SK-N-SH treated with all-trans-retinoic acid at 6 μM for 48 hours (cell line): Measurements from ENCODE around the gene NUFIP1.

ENCODE experiments used
- ATAC-seq: fragments of 200-7000 bp; cut with Tn5 transposase; 3 replicates; pipeline ENCODE4 v1.9.1; 2020; ENCODE audit warnings: mild to moderate bottlenecking, moderate library complexity
- ARNTL ChIP-seq: fragments of 450-650 bp; formaldehyde crosslinking; IDR thresholded peaks from 2 replicates; pipeline ENCODE4 v1.5.0; 2020; ENCODE audit warnings: low read depth, mild to moderate bottlenecking, moderate library complexity, borderline replicate concordance
- BACH2 ChIP-seq: fragments of 250-450 bp; sonication (Bioruptor Pico); IDR thresholded peaks from 2 replicates; pipeline ENCODE4 v1.9.0; 2021; ENCODE audit warnings: mild to moderate bottlenecking, borderline replicate concordance
- CSDC2 ChIP-seq: fragments of 250-450 bp; sonication (Bioruptor Pico); IDR thresholded peaks from 2 replicates; pipeline ENCODE4 v1.5.0; 2020; ENCODE audit warnings: mild to moderate bottlenecking, moderate library complexity
- CSRNP3 ChIP-seq: fragments of 250-450 bp; sonication (Bioruptor Pico); IDR thresholded peaks from 2 replicates; pipeline ENCODE4 v1.5.1; 2021; ENCODE audit warnings: mild to moderate bottlenecking, moderate library complexity
- ESRRG ChIP-seq: fragments of 250-450 bp; sonication (Bioruptor Pico); IDR thresholded peaks from 2 replicates; pipeline ENCODE4 v1.6.1; 2021; ENCODE audit warnings: mild to moderate bottlenecking
- ISL1 ChIP-seq: fragments of 250-450 bp; sonication (Bioruptor Pico); IDR thresholded peaks from 2 replicates; pipeline ENCODE4 v2.1.2; 2022; ENCODE audit warnings: mild to moderate bottlenecking, moderate library complexity
- OSR1 ChIP-seq: fragments of 250-450 bp; sonication (Bioruptor Pico); IDR thresholded peaks from 2 replicates; pipeline ENCODE4 v1.8.0; 2022; ENCODE audit warnings: moderate library complexity, mild to moderate bottlenecking, inconsistent platforms
- POU6F1 ChIP-seq: fragments of 250-450 bp; sonication (Bioruptor Pico); IDR thresholded peaks from 2 replicates; pipeline ENCODE4 v1.8.0; 2021; ENCODE audit warnings: low read depth, mild to moderate bottlenecking, moderate library complexity, borderline replicate concordance
- PPARA ChIP-seq: fragments of 250-450 bp; sonication (Bioruptor Pico); IDR thresholded peaks from 2 replicates; pipeline ENCODE4 v1.5.0; 2020; ENCODE audit warnings: mild to moderate bottlenecking, borderline replicate concordance
- RARB ChIP-seq: fragments of 250-450 bp; sonication (Bioruptor Pico); IDR thresholded peaks from 2 replicates; pipeline ENCODE4 v1.8.0; 2021; ENCODE audit warnings: mild to moderate bottlenecking, moderate library complexity
- SNAI2 ChIP-seq: fragments of 250-450 bp; sonication (Bioruptor Pico); IDR thresholded peaks from 2 replicates; pipeline ENCODE4 v1.5.0; 2020; ENCODE audit warnings: mild to moderate bottlenecking, moderate library complexity
- TCF4 ChIP-seq: fragments of 250-450 bp; sonication (Bioruptor Pico); IDR thresholded peaks from 2 replicates; pipeline ENCODE4 v1.8.0; 2021; ENCODE audit warnings: mild to moderate bottlenecking, moderate library complexity, borderline replicate concordance
- TOX ChIP-seq: fragments of 250-450 bp; sonication (Bioruptor Pico); IDR thresholded peaks from 2 replicates; pipeline ENCODE4 v1.8.0; 2021; ENCODE audit warnings: mild to moderate bottlenecking, moderate library complexity, borderline replicate concordance
- ZC3H10 ChIP-seq: fragments of 250-450 bp; sonication (Bioruptor Pico); IDR thresholded peaks from 2 replicates; pipeline ENCODE4 v1.5.1; 2021; ENCODE audit warnings: mild to moderate bottlenecking, moderate library complexity
- ZFP3 ChIP-seq: fragments of 250-450 bp; sonication (Bioruptor Pico); IDR thresholded peaks from 2 replicates; pipeline ENCODE4 v1.5.0; 2020; ENCODE audit warnings: mild to moderate bottlenecking, moderate library complexity
- ZFP30 ChIP-seq: fragments of 450-650 bp; formaldehyde crosslinking; IDR thresholded peaks from 2 replicates; pipeline ENCODE4 v1.5.0; 2022; ENCODE audit warnings: mild to moderate bottlenecking, moderate library complexity
- ZNF565 ChIP-seq: fragments of 450-650 bp; formaldehyde crosslinking; conservative IDR thresholded peaks from 2 replicates; pipeline ENCODE4 v1.5.0; 2020; ENCODE audit warnings: low read depth, mild to moderate bottlenecking, moderate library complexity
- ZNF70 ChIP-seq: fragments of 450-650 bp; formaldehyde crosslinking; IDR thresholded peaks from 2 replicates; pipeline ENCODE4 v1.5.0; 2020; ENCODE audit warnings: mild to moderate bottlenecking, moderate library complexity
- TF ChIP-seq, protein P1 (sequence below): fragments of 250-450 bp; sonication (Bioruptor Pico); IDR thresholded peaks from 2 replicates; pipeline ENCODE4 v1.5.1; 2020; ENCODE audit warnings: low read depth, mild to moderate bottlenecking, moderate library complexity

NUFIP1 gene

DNA sequence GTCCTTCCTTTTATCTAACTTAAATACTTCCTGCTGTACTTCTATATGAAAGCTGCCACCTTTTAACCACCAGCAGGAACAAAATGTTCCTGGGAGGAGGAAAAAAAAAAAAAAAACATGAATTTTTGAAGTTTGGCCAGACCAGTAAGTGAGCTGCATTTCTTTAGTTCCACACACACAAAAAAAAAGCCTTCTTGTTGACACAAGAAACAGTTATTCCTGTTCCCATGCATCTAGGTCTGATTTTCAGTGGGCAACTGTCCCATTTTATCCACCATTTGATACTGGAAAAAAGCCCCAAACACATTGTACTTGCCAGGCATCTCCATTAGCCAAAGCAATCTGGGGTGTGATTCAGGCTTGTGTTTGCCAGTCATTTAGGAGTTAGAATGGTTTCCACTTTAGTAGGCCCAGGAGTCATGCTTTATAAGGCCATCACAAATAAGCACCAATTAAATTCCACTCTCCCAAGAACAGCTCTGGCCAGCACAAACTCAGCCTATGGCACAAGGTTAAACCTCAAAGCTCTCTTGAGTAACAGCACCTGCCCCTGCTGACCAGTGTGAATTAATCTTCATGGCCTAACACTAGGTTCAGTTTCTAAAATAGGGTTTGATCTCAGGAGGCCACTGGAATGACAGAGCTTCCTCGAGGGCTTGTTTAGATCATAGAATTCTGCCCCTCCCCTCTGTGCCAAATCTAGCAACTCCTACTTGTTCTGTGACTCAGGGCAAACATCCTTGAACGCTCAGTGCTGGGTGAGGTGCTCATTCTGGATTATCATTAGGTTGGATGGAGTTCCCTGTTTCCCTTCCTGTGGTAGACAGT lies 67.1 kb downstream of the NUFIP1 start:
- TF ChIP-seq ZFP30 (no peak), ZC3H10 (no peak), ZNF565 (CRISPR knock-in tag) (no peak), SNAI2 (CRISPR knock-in tag) (no peak), ZFP3 (CRISPR knock-in tag) (no peak), ESRRG (CRISPR knock-in tag) (no peak), TOX (CRISPR knock-in tag) (no peak), ISL1 (CRISPR knock-in tag) (no peak), BACH2 (no peak), CSDC2 (CRISPR knock-in tag) (no peak), RARB (CRISPR knock-in tag) (no peak), PPARA (CRISPR knock-in tag) (no peak), OSR1 (CRISPR knock-in tag) (no peak)
- TF ChIP-seq, protein P1, sequence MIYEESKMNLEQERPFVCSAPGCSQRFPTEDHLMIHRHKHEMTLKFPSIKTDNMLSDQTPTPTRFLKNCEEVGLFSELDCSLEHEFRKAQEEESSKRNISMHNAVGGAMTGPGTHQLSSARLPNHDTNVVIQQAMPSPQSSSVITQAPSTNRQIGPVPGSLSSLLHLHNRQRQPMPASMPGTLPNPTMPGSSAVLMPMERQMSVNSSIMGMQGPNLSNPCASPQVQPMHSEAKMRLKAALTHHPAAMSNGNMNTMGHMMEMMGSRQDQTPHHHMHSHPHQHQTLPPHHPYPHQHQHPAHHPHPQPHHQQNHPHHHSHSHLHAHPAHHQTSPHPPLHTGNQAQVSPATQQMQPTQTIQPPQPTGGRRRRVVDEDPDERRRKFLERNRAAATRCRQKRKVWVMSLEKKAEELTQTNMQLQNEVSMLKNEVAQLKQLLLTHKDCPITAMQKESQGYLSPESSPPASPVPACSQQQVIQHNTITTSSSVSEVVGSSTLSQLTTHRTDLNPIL: no peak
- no peak; the same call in 2 of the 3 replicates for ATAC-seq

DNA sequence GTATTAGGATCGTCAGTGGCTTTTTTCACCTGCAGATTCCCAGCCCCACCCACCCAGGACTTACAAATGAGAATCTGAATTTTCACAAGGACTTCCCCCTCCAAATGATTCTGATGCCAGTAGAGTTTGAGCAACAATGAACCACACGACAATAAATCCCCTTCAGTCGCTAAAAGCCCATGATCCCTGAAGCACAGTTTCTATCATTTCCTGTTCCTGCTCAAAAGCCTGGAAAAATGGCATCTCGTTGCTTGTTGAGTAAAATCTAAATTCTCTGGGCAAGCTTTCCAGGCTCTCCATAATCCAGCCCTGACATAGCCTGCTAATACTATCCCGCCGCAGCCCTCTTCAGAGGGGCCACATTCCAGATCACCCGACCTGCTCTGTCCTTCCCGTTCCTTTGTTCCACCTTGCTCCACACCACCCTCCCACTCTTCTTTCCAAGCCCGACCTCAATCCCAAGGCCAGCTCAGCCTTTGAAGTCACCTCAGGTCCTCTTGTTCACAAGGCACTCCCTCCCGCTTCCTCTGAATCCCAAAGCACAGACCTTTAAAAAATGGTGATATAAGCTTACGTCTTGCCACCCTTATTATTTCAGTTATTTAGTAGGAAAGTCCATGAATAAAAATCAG lies 67.9 kb downstream of the NUFIP1 start:
- no peak for ATAC-seq

GRCh38 chr13:44920013-44920412 lies 69.3 kb downstream of the NUFIP1 start:
- TF ChIP-seq TCF4 (CRISPR knock-in tag) (no peak), ARNTL (CRISPR knock-in tag) (no peak), ZFP3 (CRISPR knock-in tag) (no peak), SNAI2 (CRISPR knock-in tag) (no peak), ESRRG (CRISPR knock-in tag) (no peak), RARB (CRISPR knock-in tag) (no peak), ISL1 (CRISPR knock-in tag) (no peak)
- TF ChIP-seq, all 23 proteins: peak for 0
- ATAC-seq: no peak

More for the DNA sequence above, 67.9 kb downstream of the NUFIP1 start:
- TF ChIP-seq TOX (CRISPR knock-in tag) (no peak), PPARA (CRISPR knock-in tag) (no peak), ZFP30 (no peak), RARB (CRISPR knock-in tag) (no peak), BACH2 (no peak), ZFP3 (CRISPR knock-in tag) (no peak), OSR1 (CRISPR knock-in tag) (no peak)

DNA sequence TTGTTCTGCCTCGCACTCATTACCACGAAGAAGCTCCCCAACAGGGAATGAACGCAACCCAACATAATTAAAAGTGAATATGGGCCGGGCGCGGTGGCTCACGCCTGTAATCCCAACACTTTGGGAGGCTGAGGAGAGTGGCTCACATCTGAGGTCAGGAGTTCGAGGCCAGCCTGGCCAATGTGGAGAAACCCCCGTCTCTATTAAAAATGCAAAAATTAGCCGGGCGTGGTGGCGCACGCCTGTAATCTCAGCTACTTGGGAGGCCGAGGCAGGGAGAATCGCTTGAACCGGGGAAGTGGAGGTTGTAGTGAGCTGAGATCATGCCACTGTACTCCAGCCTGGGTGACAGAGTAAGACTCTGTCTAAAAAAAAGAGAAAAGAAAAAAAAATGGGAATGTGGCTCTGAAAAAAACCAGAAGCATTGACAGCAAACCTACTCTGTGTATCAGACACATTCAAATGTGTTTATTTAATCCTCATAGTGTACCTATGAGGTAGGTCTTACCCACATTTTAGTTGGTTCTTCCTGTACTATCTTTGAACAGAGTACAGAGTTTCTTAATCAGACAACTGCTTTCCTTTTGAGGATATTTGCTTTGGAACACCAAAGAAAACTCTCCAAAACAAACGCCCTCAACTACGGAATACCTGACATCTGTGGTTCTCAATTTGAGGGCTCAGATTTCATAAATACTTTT lies 70.0 kb downstream of the NUFIP1 start:
- ATAC-seq: no peak
- TF ChIP-seq POU6F1 (CRISPR knock-in tag) (no peak), ISL1 (CRISPR knock-in tag) (no peak), CSRNP3 (CRISPR knock-in tag) (no peak), PPARA (CRISPR knock-in tag) (no peak), CSDC2 (CRISPR knock-in tag) (no peak), SNAI2 (CRISPR knock-in tag) (no peak), ZFP3 (CRISPR knock-in tag) (no peak), ZNF70 (CRISPR knock-in tag) (no peak)
